ENCODE results near the gene DDA1.

DDA1 gene

GRCh38 chr19:17312189-17313113 is 3.1 kb downstream of the DDA1 start:
- H3K4me3 ChIP-seq (ENCODE audit: low read length): no peak overlapping the region
- no peak for TF ChIP-seq ZNF274 (IDR thresholded peaks at IDR 0.05; ENCODE audit: low read depth, low read length)

- no peak overlapping the region for H3K4me3 ChIP-seq (ENCODE audit: low read length)
- TF ChIP-seq ZNF274 (IDR thresholded peaks at IDR 0.05; ENCODE audit: low read depth, low read length): no peak
Observed at GRCh38 chr19:17314007-17314593, 4.7 kb downstream of the DDA1 start.

- no peak for TF ChIP-seq ZNF274 (IDR thresholded peaks at IDR 0.05; ENCODE audit: low read depth, low read length)
- H3K4me3 ChIP-seq (ENCODE audit: low read length): no peak overlapping the region
Observed at GRCh38 chr19:17318966-17319365, 9.6 kb downstream of the DDA1 start.

- TF ChIP-seq ZNF274 (IDR thresholded peaks at IDR 0.05; ENCODE audit: low read depth, low read length): no peak
Observed at GRCh38 chr19:17319473-17320238, 10.3 kb downstream of the DDA1 start.

GRCh38 chr19:17320435-17320834 is 11.1 kb downstream of the DDA1 start:
- no peak for TF ChIP-seq ZNF274 (IDR thresholded peaks at IDR 0.05; ENCODE audit: low read depth, low read length)
- no peak overlapping the region for H3K4me3 ChIP-seq (ENCODE audit: low read length)

More at GRCh38 chr19:17319473-17320238, 10.3 kb downstream of the DDA1 start:
- no peak overlapping the region for H3K4me3 ChIP-seq (ENCODE audit: low read length)

- TF ChIP-seq ZNF274 (IDR thresholded peaks at IDR 0.05; ENCODE audit: low read depth, low read length): no peak
Observed at GRCh38 chr19:17321655-17322489, 12.5 kb downstream of the DDA1 start.

GRCh38 chr19:17322854-17323253 is 13.5 kb downstream of the DDA1 start:
- TF ChIP-seq ZNF274 (IDR thresholded peaks at IDR 0.05; ENCODE audit: low read depth, low read length): no peak
- no peak overlapping the region for H3K4me3 ChIP-seq (ENCODE audit: low read length)

More at GRCh38 chr19:17321655-17322489, 12.5 kb downstream of the DDA1 start:
- H3K4me3 ChIP-seq (ENCODE audit: low read length): no peak overlapping the region

- H3K4me3 ChIP-seq (ENCODE audit: low read length): no peak overlapping the region
Observed at GRCh38 chr19:17323300-17323963, 14.1 kb downstream of the DDA1 start.

GRCh38 chr19:17323964-17324332 is 14.6 kb downstream of the DDA1 start:
- TF ChIP-seq ZNF274 (IDR thresholded peaks at IDR 0.05; ENCODE audit: low read depth, low read length): no peak
- no peak overlapping the region for H3K4me3 ChIP-seq (ENCODE audit: low read length)

More at GRCh38 chr19:17323300-17323963, 14.1 kb downstream of the DDA1 start:
- TF ChIP-seq ZNF274 (IDR thresholded peaks at IDR 0.05; ENCODE audit: low read depth, low read length): no peak

GRCh38 chr19:17324357-17325114 is 15.2 kb downstream of the DDA1 start:
- TF ChIP-seq ZNF274 (IDR thresholded peaks at IDR 0.05; ENCODE audit: low read depth, low read length): no peak
- H3K4me3 ChIP-seq (ENCODE audit: low read length): no peak overlapping the region

GRCh38 chr19:17325133-17325532 is 15.8 kb downstream of the DDA1 start:
- no peak for TF ChIP-seq ZNF274 (IDR thresholded peaks at IDR 0.05; ENCODE audit: low read depth, low read length)
- H3K4me3 ChIP-seq (ENCODE audit: low read length): no peak overlapping the region

- TF ChIP-seq ZNF274 (IDR thresholded peaks at IDR 0.05; ENCODE audit: low read depth, low read length): no peak
- H3K4me3 ChIP-seq (ENCODE audit: low read length): no peak overlapping the region
Observed at GRCh38 chr19:17325881-17326594, 16.7 kb downstream of the DDA1 start.

Data from GM08714 (cell line).